ENCODE data around the gene TMEM9B.

DNA sequence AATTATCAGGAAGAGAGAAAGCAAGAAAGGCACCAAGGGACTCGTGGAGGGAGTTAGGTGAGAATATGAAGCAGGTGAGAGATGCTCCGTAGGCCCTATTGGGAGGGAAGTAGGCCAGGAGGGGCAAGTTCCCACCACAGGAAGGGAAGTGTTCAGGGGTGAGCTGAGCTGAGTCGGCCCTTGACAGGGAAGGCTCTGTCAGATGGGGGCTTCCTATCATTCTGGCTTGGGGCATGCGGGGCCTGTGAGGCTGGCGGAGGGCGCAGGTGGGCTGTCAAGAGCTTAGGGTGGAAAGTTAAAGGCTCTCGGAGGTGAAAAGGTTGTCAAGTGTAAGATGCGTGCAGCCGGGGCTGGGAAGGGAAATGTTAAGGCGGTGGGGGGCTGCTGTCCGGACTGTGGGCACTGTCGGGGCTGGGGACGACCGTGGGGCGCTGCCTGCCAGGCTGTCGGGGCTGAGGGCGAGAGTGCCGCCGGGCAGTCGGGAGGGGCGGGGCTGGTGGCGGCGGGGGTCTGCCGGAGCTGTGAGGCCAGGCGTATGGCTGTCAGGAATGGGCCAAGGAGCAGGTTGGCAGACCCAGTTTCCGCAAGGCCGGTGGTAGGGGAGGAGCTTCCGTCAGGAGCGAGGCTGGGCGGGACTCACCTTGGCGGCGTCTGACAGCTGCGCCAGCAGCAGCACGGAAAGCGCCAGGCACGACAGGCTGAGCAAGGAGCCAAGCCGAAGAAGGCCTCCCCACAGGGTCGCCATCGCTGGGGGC is 496 bp downstream of the TMEM9B start:
- TF ChIP-seq POLR2AphosphoS5 (IDR thresholded peaks at IDR 0.05; ENCODE audit: low read depth) = no peak
- no peak for TF ChIP-seq CTCF (IDR thresholded peaks at IDR 0.05; ENCODE audit: insufficient read depth, low read length)
- no peak for TF ChIP-seq REST (IDR thresholded peaks at IDR 0.05; ENCODE audit: insufficient replicate concordance, low read depth)
- TF ChIP-seq GABPA (IDR thresholded peaks at IDR 0.05; ENCODE audit: low read depth) = no peak
- TF ChIP-seq SPI1 (IDR thresholded peaks at IDR 0.05; ENCODE audit: borderline replicate concordance, low read depth) = no peak

Measured in HL-60 (cell line).